OCI-LY7 (cell line): ENCODE data around the gene NME3. TPM values are rescaled to one million over a fixed set of nuclear protein-coding genes. Genes with fewer than 3 reads are reported as not detected.

ENCODE experiments used
- BruUV-seq: library from RNA; stranded (reverse); fragments of 400-500 nt; replicated peaks from 2 replicates; lab custom pipeline; 2021; lab: Mats Ljungman, UMichigan
- CTCF ChIA-PET: fragments of 300-600 bp; sonication (Branson Sonifier 250); formaldehyde crosslinking; loops from one replicate; lab custom pipeline; 2022; ENCODE audit warnings: antibody characterized with exemption; ENCODE audit not compliant: unreplicated experiment; lab: Charles Lee
- POLR2A ChIA-PET: fragments of 300-600 bp; sonication (Branson Sonifier 250); formaldehyde crosslinking; loops from one replicate; lab custom pipeline; 2022; ENCODE audit warnings: antibody characterized with exemption; lab: Charles Lee
- DNase-seq: peaks from one replicate; pipeline ENCODE4 v3.0.0-alpha.2; 2015; ENCODE audit warnings: low spot score
- H2AFZ ChIP-seq: fragments of 200-600 bp; sonication (generic), shearing (Covaris generic); 2 replicates; pipeline ENCODE4 v1.6.1; 2014; ENCODE audit warnings: mild to moderate bottlenecking, antibody characterized with exemption, low read length, moderate library complexity
- H3K27ac ChIP-seq: fragments of 200-600 bp; sonication (generic); 2 replicates; pipeline ENCODE4 v1.5.1; 2014; ENCODE audit warnings: mixed run types, low read depth, mild to moderate bottlenecking, moderate library complexity, low read length, inconsistent platforms; ENCODE audit not compliant: poor library complexity, severe bottlenecking
- H3K36me3 ChIP-seq: fragments of 200-600 bp; sonication (generic); 2 replicates; pipeline ENCODE4 v1.6.1; 2014; ENCODE audit warnings: mild to moderate bottlenecking, antibody characterized with exemption, low read length, moderate library complexity, mixed read lengths; ENCODE audit not compliant: insufficient read depth
- H3K4me1 ChIP-seq: fragments of 200-600 bp; sonication (generic); 2 replicates; pipeline ENCODE4 v1.5.1; 2014; ENCODE audit warnings: mild to moderate bottlenecking, low read length; ENCODE audit not compliant: insufficient read depth, poor library complexity, severe bottlenecking
- H3K4me2 ChIP-seq: fragments of 200-600 bp; sonication (generic); 2 replicates; pipeline ENCODE4 v1.6.1; 2014; ENCODE audit warnings: mild to moderate bottlenecking, low read length
- H3K4me3 ChIP-seq: fragments of 200-600 bp; sonication (generic); 2 replicates; pipeline ENCODE4 v1.5.1; 2014; ENCODE audit warnings: mild to moderate bottlenecking, low read depth, low read length; ENCODE audit not compliant: poor library complexity, severe bottlenecking
- H3K79me2 ChIP-seq: fragments of 200-600 bp; sonication (generic); 2 replicates; pipeline ENCODE4 v1.6.1; 2016; ENCODE audit warnings: low read depth, mild to moderate bottlenecking, low read length, moderate library complexity, mixed read lengths; ENCODE audit not compliant: insufficient read depth
- H3K9me2 ChIP-seq: fragments of 200-600 bp; sonication (generic); 2 replicates; pipeline ENCODE4 v1.6.1; 2016; ENCODE audit warnings: mild to moderate bottlenecking, low read length, mixed read lengths; ENCODE audit not compliant: insufficient read depth
- H3K9me3 ChIP-seq: fragments of 200-600 bp; sonication (generic); 2 replicates; pipeline ENCODE4 v1.6.1; 2014; ENCODE audit warnings: mild to moderate bottlenecking, mixed run types, low read length, mixed read lengths
- H4K20me1 ChIP-seq: fragments of 200-600 bp; sonication (generic); 2 replicates; pipeline ENCODE4 v1.6.1; 2014; ENCODE audit warnings: mild to moderate bottlenecking, antibody characterized with exemption, low read length, moderate library complexity, mixed read lengths; ENCODE audit not compliant: insufficient read depth
- EZH2phosphoT487 ChIP-seq: fragments of 200-600 bp; sonication (generic); IDR thresholded peaks from 2 replicates; pipeline ENCODE4 v1.6.1; 2018; ENCODE audit warnings: low read depth, borderline replicate concordance, mild to moderate bottlenecking, mixed run types, antibody characterized with exemption, low read length, moderate library complexity, mixed read lengths
- intact Hi-C: fragments of 100-400 bp; cut with micrococcal nuclease; formaldehyde crosslinking; loops from one replicate; pipeline ENCODE4 v1.10.0; 2022; ENCODE audit not compliant: unreplicated experiment
- total RNA-seq, 2 experiments: library from RNA; depleted of rRNA in 1 of 2; stranded (reverse); fragments of >200 nt in 1 of 2; shearing (Covaris generic) in 1 of 2; gene quantifications; 2 replicates each; pipeline ENCODE4 v1.2.3, GENCODE V29; 2014 to 2022
- TF ChIP-seq, protein P1 (sequence below): fragments of 200-600 bp; sonication (generic); conservative IDR thresholded peaks from 2 replicates; pipeline ENCODE4 v1.5.1; 2014; ENCODE audit warnings: mild to moderate bottlenecking, antibody characterized with exemption, low read length, moderate library complexity, mixed read lengths

NME3 gene
- total RNA-seq, 2 experiments from 2014 or later: 34.8 to 54.5 TPM

DNA sequence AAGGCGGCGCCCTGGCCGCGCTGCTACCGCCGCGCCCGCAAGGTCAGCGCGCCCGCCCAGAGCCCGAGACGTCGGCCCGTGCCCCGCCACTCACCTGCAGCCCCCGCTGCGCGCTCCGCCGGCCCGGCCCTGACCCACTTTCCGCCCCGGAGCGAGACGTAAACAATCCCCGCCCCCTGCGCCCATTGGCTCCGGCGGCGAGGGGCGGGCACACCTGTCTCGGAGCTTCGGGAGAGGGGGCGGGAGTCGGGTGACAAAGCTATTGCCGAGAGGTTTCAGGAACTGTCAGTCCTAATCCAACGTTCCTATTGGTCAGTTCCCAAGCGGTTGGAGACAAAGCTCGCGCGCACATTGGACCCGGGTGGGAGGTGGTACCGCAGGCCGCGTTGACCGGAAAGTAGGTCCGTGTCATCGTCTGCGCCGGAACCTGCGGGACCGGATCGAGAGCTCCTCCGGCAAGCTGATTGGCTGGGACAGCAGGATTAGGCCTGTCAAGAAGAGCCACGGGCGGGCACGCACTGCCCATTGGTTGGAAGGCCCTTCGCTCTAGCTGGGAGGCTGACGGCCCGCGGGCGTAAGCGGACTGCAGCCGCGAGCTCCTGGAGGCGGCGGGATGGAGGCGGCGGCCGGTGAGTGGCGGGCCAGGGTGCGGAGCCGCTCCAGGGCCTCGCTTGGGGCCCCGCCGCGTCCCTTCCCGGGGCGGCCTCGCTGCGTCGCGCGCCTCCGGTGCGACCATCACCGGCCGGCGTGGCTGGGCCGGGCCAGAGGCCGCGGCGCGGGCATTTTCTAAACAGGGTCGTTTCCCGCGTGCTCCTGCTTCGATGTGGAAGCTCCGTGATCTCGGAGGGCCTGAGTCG lies 11.3 kb upstream of the NME3 start, which contains the start of the genes NUBP2 and SPSB3:
Gene NUBP2 (plus strand): TSS at position 553 of the 857 bp plus-strand sequence. CDS start 61 bp downstream, at position 614.
Gene SPSB3 (minus strand): TSS at position 164 of the 857 bp plus-strand sequence. CDS start 1,088 bp downstream, outside the sequence.
- no peaks in the 10 kb centered on the region; the same call in 1 of the 2 replicates for H4K20me1 ChIP-seq
- intact Hi-C loops: loop anchor here (1.0 to 5.0 kb wide), 3 partner anchors 9 to 160 kb away; partner anchors contain the start of genes FAHD1, HAGH, MRPS34 and MSRB1
- POLR2A ChIA-PET: interaction anchor here (0.8 to 1.3 kb wide), 6 partner anchors 8 to 182 kb away, joined by 3 to 11 read pairs (median 6); partner anchors contain the start of genes EME2, IFT140, MRPS34 and MSRB1

DNA sequence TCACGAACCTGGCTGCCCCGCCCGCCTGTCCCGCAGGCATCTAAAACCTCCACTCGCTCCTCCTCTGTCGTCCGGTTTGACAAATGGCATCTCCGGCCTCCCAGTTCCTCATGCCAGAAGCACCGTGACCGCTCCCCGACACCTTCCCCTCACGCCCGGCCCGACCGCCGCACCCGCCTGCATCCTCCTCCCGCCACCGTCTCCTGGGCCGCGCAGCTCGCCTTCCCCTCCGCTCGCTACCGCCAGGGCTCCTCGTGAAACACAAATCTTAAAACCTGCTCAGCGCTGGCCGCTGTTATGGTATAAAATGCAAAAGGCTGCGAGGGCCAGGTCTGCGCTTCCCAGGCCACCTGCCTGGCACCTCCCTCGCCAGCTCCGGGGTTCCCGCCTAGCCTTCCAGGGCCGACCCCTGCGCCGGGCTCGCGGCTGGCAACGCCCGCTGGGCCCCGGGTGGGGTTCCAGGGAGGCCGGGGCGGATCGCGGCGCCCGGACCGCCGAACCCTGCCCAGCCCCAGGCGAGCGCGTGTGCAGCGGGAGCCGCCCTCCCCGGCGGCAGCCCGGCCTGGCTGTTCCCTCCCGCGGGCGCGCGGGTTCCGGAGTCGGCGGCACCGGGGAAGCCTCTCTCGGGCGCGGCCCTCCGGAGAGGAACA lies 10.5 kb upstream of the NME3 start:
- Histone ChIP-seq H3K9me3 (no peaks in the 10 kb centered on the region), H4K20me1 (no peaks in the 10 kb centered on the region; the same call in 1 of the 2 replicates), H3K79me2 (peaks cover 22% of the 10 kb centered on the region), H3K4me3 (peak overlapping the region; percentile 89), H3K9me2 (no peaks in the 10 kb centered on the region), H2AFZ (peak overlapping the region; percentile 26; the same call in 1 of the 2 replicates), H3K27ac (peak overlapping the region; percentile 44), H3K4me2 (peak overlapping the region; percentile 82), H3K36me3 (peaks cover 45% of the 10 kb centered on the region), H3K4me1 (peaks cover 13% of the 10 kb centered on the region)
- CTCF ChIA-PET: no interaction called here
- no TSS peak for BruUV-seq
- peak; percentile 36 for DNase-seq
- POLR2A ChIA-PET: interaction anchor here (1.1 to 1.3 kb wide), 4 partner anchors 9 to 171 kb away, joined by 3 to 9 read pairs (median 6); partner anchors contain the start of genes EME2, IFT140, MRPS34 and MSRB1
- TF ChIP-seq EZH2phosphoT487: no peak
- TF ChIP-seq, protein P1, sequence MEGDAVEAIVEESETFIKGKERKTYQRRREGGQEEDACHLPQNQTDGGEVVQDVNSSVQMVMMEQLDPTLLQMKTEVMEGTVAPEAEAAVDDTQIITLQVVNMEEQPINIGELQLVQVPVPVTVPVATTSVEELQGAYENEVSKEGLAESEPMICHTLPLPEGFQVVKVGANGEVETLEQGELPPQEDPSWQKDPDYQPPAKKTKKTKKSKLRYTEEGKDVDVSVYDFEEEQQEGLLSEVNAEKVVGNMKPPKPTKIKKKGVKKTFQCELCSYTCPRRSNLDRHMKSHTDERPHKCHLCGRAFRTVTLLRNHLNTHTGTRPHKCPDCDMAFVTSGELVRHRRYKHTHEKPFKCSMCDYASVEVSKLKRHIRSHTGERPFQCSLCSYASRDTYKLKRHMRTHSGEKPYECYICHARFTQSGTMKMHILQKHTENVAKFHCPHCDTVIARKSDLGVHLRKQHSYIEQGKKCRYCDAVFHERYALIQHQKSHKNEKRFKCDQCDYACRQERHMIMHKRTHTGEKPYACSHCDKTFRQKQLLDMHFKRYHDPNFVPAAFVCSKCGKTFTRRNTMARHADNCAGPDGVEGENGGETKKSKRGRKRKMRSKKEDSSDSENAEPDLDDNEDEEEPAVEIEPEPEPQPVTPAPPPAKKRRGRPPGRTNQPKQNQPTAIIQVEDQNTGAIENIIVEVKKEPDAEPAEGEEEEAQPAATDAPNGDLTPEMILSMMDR: no peak
- intact Hi-C loops: loop anchor here (1.0 to 5.0 kb wide), 3 partner anchors 9 to 160 kb away; partner anchors contain the start of genes FAHD1, HAGH, MRPS34 and MSRB1

More for the DNA sequence above, 11.3 kb upstream of the NME3 start, which contains the start of the genes NUBP2 and SPSB3:
- peaks cover 13% of the 10 kb centered on the region for H3K4me1 ChIP-seq
- H3K27ac ChIP-seq: peak within 1 kb of the TSS; percentile 44
- CTCF ChIA-PET: interaction anchor here (0.6 to 0.7 kb wide), 2 partner anchors 77 to 168 kb away, joined by 5 to 9 read pairs; partner anchors contain the start of gene MAPK8IP3
- peak; percentile 100 for DNase-seq
- H2AFZ ChIP-seq: peak within 1 kb of the TSS; percentile 26; the same call in 1 of the 2 replicates
- H3K9me2 ChIP-seq: no peaks in the 10 kb centered on the region
- BruUV-seq: no TSS peak
- H3K79me2 ChIP-seq: peaks cover 22% of the 10 kb centered on the region
- peak within 1 kb of the TSS; percentile 89 for H3K4me3 ChIP-seq
- H3K4me2 ChIP-seq: peak within 1 kb of the TSS; percentile 82
- peaks cover 45% of the 10 kb centered on the region for H3K36me3 ChIP-seq
- H3K9me3 ChIP-seq: no peaks in the 10 kb centered on the region
- TF ChIP-seq, protein P1: no peak
- TF ChIP-seq EZH2phosphoT487: no peak
